Neural progenitor cell (in vitro differentiated cells): Measurements from ENCODE around the gene WSCD1. TPM values are rescaled to one million over a fixed set of nuclear protein-coding genes. Genes with fewer than 3 reads are reported as not detected.

Source experiments
- DNase-seq: peaks from one replicate; pipeline ENCODE4 v3.0.0-alpha.2; 2016; ENCODE audit warnings: low spot score
- H2AFZ ChIP-seq: fragments of 200-600 bp; sonication (generic); replicated peaks from 2 replicates; pipeline ENCODE4 v1.6.1; 2016; ENCODE audit warnings: antibody characterized with exemption
- H3F3A ChIP-seq: fragments of 200-600 bp; sonication (generic); 2 replicates; pipeline ENCODE4 v1.6.1; 2016; ENCODE audit warnings: antibody characterized with exemption, low read depth
- H3K27ac ChIP-seq: fragments of 200-600 bp; sonication (generic); 2 replicates; pipeline ENCODE4 v1.5.1; 2016; ENCODE audit warnings: mild to moderate bottlenecking
- H3K27me3 ChIP-seq: fragments of 200-600 bp; sonication (generic); 2 replicates; pipeline ENCODE4 v1.6.1; 2016; ENCODE audit warnings: mild to moderate bottlenecking, moderate library complexity
- H3K36me3 ChIP-seq: fragments of 200-600 bp; sonication (generic); 2 replicates; pipeline ENCODE4 v1.5.1; 2016
- H3K4me1 ChIP-seq: fragments of 200-600 bp; sonication (generic); 2 replicates; pipeline ENCODE4 v1.6.1; 2016; ENCODE audit warnings: mixed run types
- H3K4me2 ChIP-seq: fragments of 200-600 bp; sonication (generic); 2 replicates; pipeline ENCODE4 v1.6.1; 2016
- H3K4me3 ChIP-seq: fragments of 200-600 bp; sonication (generic); 2 replicates; pipeline ENCODE4 v1.5.1; 2016
- H3K79me2 ChIP-seq: fragments of 200-600 bp; sonication (generic); 2 replicates; pipeline ENCODE4 v1.6.1; 2016; ENCODE audit warnings: low read depth
- H3K9ac ChIP-seq: fragments of 200-600 bp; sonication (generic); 2 replicates; pipeline ENCODE4 v1.6.1; 2016
- H3K9me3 ChIP-seq: fragments of 200-600 bp; sonication (generic); 2 replicates; pipeline ENCODE4 v1.5.1; 2016; ENCODE audit warnings: low read depth
- H4K20me1 ChIP-seq: fragments of 200-600 bp; sonication (generic); 2 replicates; pipeline ENCODE4 v1.6.1; 2016; ENCODE audit warnings: low read depth
- H3K27ac Mint-ChIP-seq: 3 replicates; pipeline ENCODE4 v1.8.0; 2021; ENCODE audit warnings: mixed read lengths
- H3K27me3 Mint-ChIP-seq: 2 replicates; pipeline ENCODE4 v1.8.0; 2022; ENCODE audit warnings: low read depth, mild to moderate bottlenecking, inconsistent platforms, moderate library complexity, mixed read lengths; ENCODE audit not compliant: insufficient read depth
- H3K36me3 Mint-ChIP-seq: 3 replicates; pipeline ENCODE4 v1.8.0; 2021; ENCODE audit warnings: mixed read lengths
- H3K4me1 Mint-ChIP-seq: 3 replicates; pipeline ENCODE4 v1.8.0; 2021; ENCODE audit warnings: mixed read lengths
- H3K4me3 Mint-ChIP-seq: 3 replicates; pipeline ENCODE4 v1.8.0; 2021; ENCODE audit warnings: mild to moderate bottlenecking, moderate library complexity, mixed read lengths
- H3K9me3 Mint-ChIP-seq: 3 replicates; pipeline ENCODE4 v1.8.0; 2020; ENCODE audit warnings: mixed read lengths
- EZH2 ChIP-seq: fragments of 200-600 bp; sonication (generic); IDR thresholded peaks from 2 replicates; pipeline ENCODE4 v1.6.1; 2017; ENCODE audit warnings: antibody characterized with exemption, mild to moderate bottlenecking, moderate library complexity
- EZH2phosphoT487 ChIP-seq: fragments of 200-600 bp; sonication (generic); IDR thresholded peaks from 2 replicates; pipeline ENCODE4 v1.6.1; 2017; ENCODE audit warnings: antibody characterized with exemption
- total RNA-seq: library from RNA; depleted of rRNA; stranded (reverse); fragments of >200 nt; gene quantifications from 2 replicates; pipeline ENCODE4 v1.2.3, GENCODE V29; 2015; ENCODE audit warnings: low replicate concordance
- TF ChIP-seq, protein P1 (sequence below): fragments of 200-600 bp; sonication (generic); IDR thresholded peaks from 2 replicates; pipeline ENCODE4 v1.5.1; 2017; ENCODE audit warnings: antibody characterized with exemption, mild to moderate bottlenecking

WSCD1 gene
- total RNA-seq, 1 donor from 2014 or later: 20.2 TPM

DNA sequence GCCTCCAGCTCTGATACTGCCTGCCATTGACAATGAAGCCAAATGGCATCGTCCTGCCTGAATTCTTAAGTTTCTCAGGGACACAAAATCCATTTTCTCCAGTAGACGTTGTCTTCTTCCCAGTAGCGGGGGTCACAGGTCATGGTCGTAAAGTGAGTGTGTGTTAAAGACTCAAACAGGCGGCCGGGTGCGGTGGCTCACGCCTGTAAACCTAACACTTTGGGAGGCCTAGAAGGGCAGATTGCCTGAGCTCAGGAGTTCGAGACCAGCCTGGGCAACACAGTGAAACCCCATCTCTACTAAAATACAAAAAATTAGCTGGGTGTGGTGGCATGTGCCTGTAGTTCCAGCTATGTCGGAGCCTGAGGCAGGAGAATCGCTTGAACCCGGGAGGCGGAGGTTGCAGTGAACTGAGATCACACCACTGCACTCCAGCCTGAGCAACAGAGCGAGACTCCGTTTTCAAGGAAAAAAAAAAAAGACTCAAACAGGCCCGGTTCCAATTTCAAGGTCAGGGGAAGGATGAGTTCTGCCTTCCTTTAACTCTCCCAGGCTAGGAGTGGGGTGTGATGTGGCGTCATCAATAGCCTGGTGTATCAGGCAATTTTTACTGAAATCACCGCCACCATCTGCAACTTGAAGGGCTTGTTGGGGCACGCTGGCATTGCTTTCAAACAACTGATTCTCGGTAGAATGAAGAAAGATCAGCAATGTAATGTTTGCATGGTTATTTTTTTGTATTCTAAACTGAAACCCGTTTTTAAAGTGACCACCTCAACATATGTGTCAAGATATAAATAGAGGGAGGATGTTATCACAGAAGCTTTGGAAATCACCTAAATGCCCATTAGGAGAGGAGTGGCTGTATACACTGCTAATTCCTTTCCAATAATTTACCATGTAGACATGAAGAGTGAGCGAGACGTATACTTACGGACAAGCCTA, 91.0 kb downstream of the WSCD1 start:
- Mint-ChIP-seq H3K4me3 (peak overlapping the region; percentile 43), H3K36me3 (no peaks in the 10 kb centered on the region), H3K4me1 (peaks cover 64% of the 10 kb centered on the region), H3K9me3 (no peaks in the 10 kb centered on the region), H3K27ac (peak overlapping the region; percentile 4), H3K27me3 (peaks cover 8% of the 10 kb centered on the region)
- H3F3A ChIP-seq: peaks cover 6% of the 10 kb centered on the region
- no peaks in the 10 kb centered on the region for H3K9me3 ChIP-seq
- no peaks in the 10 kb centered on the region for H4K20me1 ChIP-seq
- no peaks in the 10 kb centered on the region for H3K36me3 ChIP-seq
- H3K79me2 ChIP-seq: no peaks in the 10 kb centered on the region
- H2AFZ ChIP-seq: no peak overlapping the region
- no peak overlapping the region for H3K4me3 ChIP-seq
- H3K27ac ChIP-seq: no peak overlapping the region
- no peak overlapping the region for H3K9ac ChIP-seq
- no peaks in the 10 kb centered on the region for H3K27me3 ChIP-seq
- TF ChIP-seq, protein P1, sequence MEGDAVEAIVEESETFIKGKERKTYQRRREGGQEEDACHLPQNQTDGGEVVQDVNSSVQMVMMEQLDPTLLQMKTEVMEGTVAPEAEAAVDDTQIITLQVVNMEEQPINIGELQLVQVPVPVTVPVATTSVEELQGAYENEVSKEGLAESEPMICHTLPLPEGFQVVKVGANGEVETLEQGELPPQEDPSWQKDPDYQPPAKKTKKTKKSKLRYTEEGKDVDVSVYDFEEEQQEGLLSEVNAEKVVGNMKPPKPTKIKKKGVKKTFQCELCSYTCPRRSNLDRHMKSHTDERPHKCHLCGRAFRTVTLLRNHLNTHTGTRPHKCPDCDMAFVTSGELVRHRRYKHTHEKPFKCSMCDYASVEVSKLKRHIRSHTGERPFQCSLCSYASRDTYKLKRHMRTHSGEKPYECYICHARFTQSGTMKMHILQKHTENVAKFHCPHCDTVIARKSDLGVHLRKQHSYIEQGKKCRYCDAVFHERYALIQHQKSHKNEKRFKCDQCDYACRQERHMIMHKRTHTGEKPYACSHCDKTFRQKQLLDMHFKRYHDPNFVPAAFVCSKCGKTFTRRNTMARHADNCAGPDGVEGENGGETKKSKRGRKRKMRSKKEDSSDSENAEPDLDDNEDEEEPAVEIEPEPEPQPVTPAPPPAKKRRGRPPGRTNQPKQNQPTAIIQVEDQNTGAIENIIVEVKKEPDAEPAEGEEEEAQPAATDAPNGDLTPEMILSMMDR: no peak
- TF ChIP-seq EZH2phosphoT487 (no peak), EZH2 (no peak)
- no peak for DNase-seq
- H3K4me2 ChIP-seq: no peak overlapping the region
- peaks cover 25% of the 10 kb centered on the region for H3K4me1 ChIP-seq

DNA sequence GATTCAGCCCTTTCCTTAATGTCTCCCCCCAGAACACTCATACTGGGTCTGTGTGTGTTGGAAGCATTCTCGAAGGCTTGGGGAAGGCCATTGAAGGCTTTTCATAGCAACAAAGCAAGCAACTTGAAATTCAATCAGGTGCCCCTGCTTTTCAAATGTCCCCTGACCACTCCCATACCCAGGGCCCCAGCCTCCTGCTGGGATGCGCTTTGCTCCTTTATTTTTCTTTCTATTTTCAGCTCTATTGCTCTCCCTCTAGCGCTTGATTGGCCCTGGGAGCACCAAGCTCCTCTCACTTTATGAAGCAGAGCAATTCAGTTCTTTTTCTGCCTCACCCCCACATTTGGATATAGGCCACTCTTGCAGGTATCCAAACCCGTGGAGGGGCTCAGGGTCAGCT, 92.0 kb downstream of the WSCD1 start:
- H3K9me3 ChIP-seq: no peaks in the 10 kb centered on the region
- no peak for TF ChIP-seq EZH2
- no peak for TF ChIP-seq EZH2phosphoT487
- TF ChIP-seq, protein P1: no peak
- no peaks in the 10 kb centered on the region for H3K79me2 ChIP-seq
- Mint-ChIP-seq H3K36me3 (no peaks in the 10 kb centered on the region), H3K4me3 (peak overlapping the region; percentile 64), H3K4me1 (peaks cover 68% of the 10 kb centered on the region), H3K27me3 (peaks cover 8% of the 10 kb centered on the region), H3K27ac (peak overlapping the region; percentile 93), H3K9me3 (no peaks in the 10 kb centered on the region)
- H3K27me3 ChIP-seq: no peaks in the 10 kb centered on the region
- no peaks in the 10 kb centered on the region for H3K36me3 ChIP-seq
- no peak overlapping the region for H3K4me3 ChIP-seq
- H3F3A ChIP-seq: peaks cover 6% of the 10 kb centered on the region
- peak; percentile 28 for DNase-seq
- H3K27ac ChIP-seq: no peak overlapping the region
- H3K9ac ChIP-seq: no peak overlapping the region
- no peaks in the 10 kb centered on the region for H4K20me1 ChIP-seq
- peaks cover 25% of the 10 kb centered on the region for H3K4me1 ChIP-seq
- peak overlapping the region; percentile 70 for H3K4me2 ChIP-seq
- no peak overlapping the region for H2AFZ ChIP-seq

- H3K27ac ChIP-seq: no peak overlapping the region
- no peaks in the 10 kb centered on the region for H3K27me3 ChIP-seq
- Mint-ChIP-seq H3K4me3 (peak overlapping the region; percentile 2), H3K36me3 (no peaks in the 10 kb centered on the region), H3K9me3 (no peaks in the 10 kb centered on the region), H3K27me3 (peaks cover 6% of the 10 kb centered on the region), H3K4me1 (peaks cover 70% of the 10 kb centered on the region), H3K27ac (peak overlapping the region; percentile 80)
- H3K4me1 ChIP-seq: peaks cover 25% of the 10 kb centered on the region
- peaks cover 6% of the 10 kb centered on the region for H3F3A ChIP-seq
- no peak for DNase-seq
- no peaks in the 10 kb centered on the region for H3K36me3 ChIP-seq
- TF ChIP-seq, protein P1: no peak
- TF ChIP-seq EZH2phosphoT487 (no peak), EZH2 (no peak)
- H3K4me2 ChIP-seq: peak overlapping the region; percentile 70
- no peak overlapping the region for H3K9ac ChIP-seq
- H3K79me2 ChIP-seq: no peaks in the 10 kb centered on the region
- no peaks in the 10 kb centered on the region for H4K20me1 ChIP-seq
- no peaks in the 10 kb centered on the region for H3K9me3 ChIP-seq
- no peak overlapping the region for H2AFZ ChIP-seq
- H3K4me3 ChIP-seq: no peak overlapping the region
Observed at GRCh38 chr17:6162892-6163291, 92.7 kb downstream of the WSCD1 start.
